Caco-2 (cell line): Measurements from ENCODE around the gene DSG3. TPM values are rescaled to one million over a fixed set of nuclear protein-coding genes. Genes with fewer than 3 reads are reported as not detected.

ENCODE experiments used
- BruUV-seq: library from RNA; stranded (reverse); fragments of 400-500 nt; replicated peaks from 2 replicates; lab custom pipeline; 2021; lab: Mats Ljungman, UMichigan
- CTCF ChIA-PET: fragments of 300-600 bp; sonication (Branson Sonifier 250); formaldehyde crosslinking; loops from one replicate; lab custom pipeline; 2022; ENCODE audit warnings: antibody characterized with exemption; lab: Charles Lee
- POLR2A ChIA-PET: fragments of 300-600 bp; sonication (Branson Sonifier 250); formaldehyde crosslinking; loops from one replicate; lab custom pipeline; 2022; ENCODE audit warnings: antibody characterized with exemption; lab: Charles Lee
- DNase-seq, 2 experiments: peaks; one replicate each; pipeline versions ENCODE4 v3.0.0 to v3.0.0-alpha.2; 2020 to 2022
- H3K27me3 ChIP-seq: replicated peaks from 2 replicates; pipeline ENCODE4 v1.6.0; 2011; ENCODE audit warnings: low read length; ENCODE audit not compliant: control insufficient read depth, insufficient read depth
- H3K36me3 ChIP-seq: 2 replicates; pipeline ENCODE4 v1.5.1; 2011; ENCODE audit warnings: low read length; ENCODE audit not compliant: control insufficient read depth, insufficient read depth
- H3K4me1 ChIP-seq: fragments of 250-450 bp; sonication (Bioruptor Pico); 2 replicates; pipeline ENCODE4 v1.5.1; 2020; ENCODE audit warnings: mild to moderate bottlenecking
- H3K4me3 ChIP-seq: 2 replicates; pipeline ENCODE4 v1.5.1; 2011; ENCODE audit warnings: low read depth, mild to moderate bottlenecking, control low read depth, low read length
- H3K9me3 ChIP-seq: fragments of 250-450 bp; sonication (Bioruptor Pico); 2 replicates; pipeline ENCODE4 v1.5.1; 2020; ENCODE audit warnings: mild to moderate bottlenecking, moderate library complexity
- H3K27ac Mint-ChIP-seq: one replicate; pipeline ENCODE4 v1.8.0; 2022; ENCODE audit warnings: mixed read lengths; ENCODE audit not compliant: unreplicated experiment
- H3K27me3 Mint-ChIP-seq: one replicate; pipeline ENCODE4 v1.8.0; 2022; ENCODE audit warnings: mixed read lengths; ENCODE audit not compliant: insufficient read depth, unreplicated experiment
- H3K36me3 Mint-ChIP-seq: one replicate; pipeline ENCODE4 v1.8.0; 2022; ENCODE audit warnings: mild to moderate bottlenecking, mixed read lengths; ENCODE audit not compliant: insufficient read depth, unreplicated experiment
- H3K4me1 Mint-ChIP-seq: one replicate; pipeline ENCODE4 v1.8.0; 2022; ENCODE audit warnings: low read depth, mixed read lengths; ENCODE audit not compliant: unreplicated experiment
- H3K4me3 Mint-ChIP-seq: one replicate; pipeline ENCODE4 v1.8.0; 2022; ENCODE audit warnings: mild to moderate bottlenecking, moderate library complexity, mixed read lengths; ENCODE audit not compliant: unreplicated experiment
- H3K9me3 Mint-ChIP-seq: one replicate; pipeline ENCODE4 v1.8.0; 2022; ENCODE audit warnings: mixed read lengths; ENCODE audit not compliant: unreplicated experiment
- CTCF ChIP-seq, 2 experiments: fragments of 200-600 bp in 1 of 2; IDR thresholded peaks; 1 replicate in 1 of 2; 2 replicates in 1 of 2; pipeline versions ENCODE4 v1.5.1 to v1.8.0; 2011 to 2022; ENCODE audit warnings: antibody characterized with exemption in 1 of 2, control low read depth in 1 of 2, inconsistent platforms in 1 of 2, low read depth in 1 of 2, low read length in 1 of 2, mild to moderate bottlenecking in 1 of 2, moderate library complexity in 1 of 2; ENCODE audit not compliant: insufficient read depth in 1 of 2, severe bottlenecking in 1 of 2, unreplicated experiment in 1 of 2
- intact Hi-C: fragments of 100-400 bp; cut with micrococcal nuclease; formaldehyde crosslinking; loops from one replicate; pipeline ENCODE4 v1.10.0; 2022; ENCODE audit not compliant: unreplicated experiment
- total RNA-seq: library from RNA; stranded (reverse); gene quantifications from 2 replicates; pipeline ENCODE4 v1.2.3, GENCODE V29; 2022

DSG3 gene
- total RNA-seq, 1 experiment from 2014 or later = 0.14 TPM

GRCh38 chr18:31454066-31454708, 6.6 kb downstream of the DSG3 start:
- POLR2A ChIA-PET = no interaction called here
- H3K27me3 ChIP-seq = no peaks in the 10 kb centered on the region
- H3K36me3 ChIP-seq = no peaks in the 10 kb centered on the region
- Mint-ChIP-seq H3K27me3 (no peaks in the 10 kb centered on the region), H3K4me3 (no peak overlapping the region), H3K36me3 (no peaks in the 10 kb centered on the region), H3K4me1 (no peaks in the 10 kb centered on the region), H3K27ac (no peak overlapping the region), H3K9me3 (no peaks in the 10 kb centered on the region)
- intact Hi-C loops = no loop called here
- CTCF ChIA-PET = no interaction called here
- H3K4me1 ChIP-seq = no peaks in the 10 kb centered on the region
- H3K4me3 ChIP-seq = no peak overlapping the region
- BruUV-seq = no TSS peak
- no peak for TF ChIP-seq CTCF (IDR thresholded peaks at IDR 0.05; ENCODE audit: insufficient read depth in 1 of 2, low read depth in 1 of 2, low read length in 1 of 2, severe bottlenecking in 1 of 2, unreplicated experiment in 1 of 2)
- no peak for DNase-seq
- no peaks in the 10 kb centered on the region for H3K9me3 ChIP-seq

- no peak for DNase-seq
- H3K9me3 ChIP-seq = no peaks in the 10 kb centered on the region
- no TSS peak for BruUV-seq
- H3K4me3 ChIP-seq = no peak overlapping the region
- no peaks in the 10 kb centered on the region for H3K36me3 ChIP-seq
- no peaks in the 10 kb centered on the region for H3K36me3 Mint-ChIP-seq
- no peaks in the 10 kb centered on the region for H3K4me1 ChIP-seq
- intact Hi-C loops = no loop called here
- H3K27ac Mint-ChIP-seq = no peak overlapping the region
- ChIA-PET POLR2A (no interaction called here), CTCF (no interaction called here)
- H3K27me3 ChIP-seq = no peaks in the 10 kb centered on the region
- H3K9me3 Mint-ChIP-seq = no peaks in the 10 kb centered on the region
- no peaks in the 10 kb centered on the region for H3K27me3 Mint-ChIP-seq
- no peak for TF ChIP-seq CTCF (IDR thresholded peaks at IDR 0.05; ENCODE audit: insufficient read depth in 1 of 2, low read depth in 1 of 2, low read length in 1 of 2, severe bottlenecking in 1 of 2, unreplicated experiment in 1 of 2)
- no peak overlapping the region for H3K4me3 Mint-ChIP-seq
- no peaks in the 10 kb centered on the region for H3K4me1 Mint-ChIP-seq
Measured at GRCh38 chr18:31469629-31470028, 22.1 kb downstream of the DSG3 start.

- ChIA-PET POLR2A (no interaction called here), CTCF (no interaction called here)
- Mint-ChIP-seq H3K9me3 (no peaks in the 10 kb centered on the region), H3K4me3 (no peak overlapping the region), H3K4me1 (no peaks in the 10 kb centered on the region), H3K27ac (no peak overlapping the region), H3K27me3 (no peaks in the 10 kb centered on the region), H3K36me3 (no peaks in the 10 kb centered on the region)
- no TSS peak for BruUV-seq
- H3K9me3 ChIP-seq = no peaks in the 10 kb centered on the region
- H3K36me3 ChIP-seq = no peaks in the 10 kb centered on the region
- TF ChIP-seq CTCF (IDR thresholded peaks at IDR 0.05; ENCODE audit: insufficient read depth in 1 of 2, low read depth in 1 of 2, low read length in 1 of 2, severe bottlenecking in 1 of 2, unreplicated experiment in 1 of 2) = no peak
- H3K4me1 ChIP-seq = no peaks in the 10 kb centered on the region
- no peaks in the 10 kb centered on the region for H3K27me3 ChIP-seq
- intact Hi-C loops = no loop called here
- no peak for DNase-seq
- no peak overlapping the region for H3K4me3 ChIP-seq
Measured at GRCh38 chr18:31478688-31479087, 31.1 kb downstream of the DSG3 start.
